HG02678 (cell line): ENCODE data around the gene STUM.

ENCODE experiments used
- ATAC-seq: cut with Tn5 transposase; IDR thresholded peaks from one replicate; pipeline ENCODE4 v1.9.1; 2021; ENCODE audit warnings: mild to moderate bottlenecking, moderate library complexity; ENCODE audit not compliant: unreplicated experiment

The STUM gene

DNA sequence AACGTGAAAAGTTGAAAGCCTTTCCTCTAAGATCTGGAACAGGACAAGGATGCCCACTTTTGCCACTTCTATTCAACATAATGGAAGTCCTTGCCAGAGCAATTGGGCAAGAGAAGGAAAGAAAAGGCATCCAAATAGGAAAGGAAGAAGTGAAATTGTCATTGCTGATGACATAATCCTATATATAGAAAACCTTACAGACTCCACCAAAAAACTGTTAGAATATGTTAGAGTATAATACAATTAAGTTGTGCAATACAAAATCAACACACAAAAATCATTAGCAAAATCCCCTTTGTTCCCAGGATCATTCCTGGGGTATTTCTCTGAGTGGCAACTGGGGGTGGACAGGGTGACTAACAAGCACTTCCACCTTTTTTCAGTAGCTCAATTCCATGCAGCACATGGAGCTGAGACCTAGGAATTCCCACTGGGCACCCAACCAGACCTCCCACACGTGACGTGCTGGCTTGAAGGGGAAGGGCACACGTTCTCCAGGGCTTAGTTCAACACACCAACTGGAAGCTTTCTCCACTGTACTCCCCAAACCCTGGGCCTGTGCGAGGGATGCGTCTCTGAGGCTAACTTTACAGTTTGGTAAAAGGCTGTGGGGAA lies 9.6 kb downstream of the STUM start:
- ATAC-seq, result no peak

GRCh38 chr1:226560243-226560642 lies 11.7 kb downstream of the STUM start:
- ATAC-seq, result no peak

DNA sequence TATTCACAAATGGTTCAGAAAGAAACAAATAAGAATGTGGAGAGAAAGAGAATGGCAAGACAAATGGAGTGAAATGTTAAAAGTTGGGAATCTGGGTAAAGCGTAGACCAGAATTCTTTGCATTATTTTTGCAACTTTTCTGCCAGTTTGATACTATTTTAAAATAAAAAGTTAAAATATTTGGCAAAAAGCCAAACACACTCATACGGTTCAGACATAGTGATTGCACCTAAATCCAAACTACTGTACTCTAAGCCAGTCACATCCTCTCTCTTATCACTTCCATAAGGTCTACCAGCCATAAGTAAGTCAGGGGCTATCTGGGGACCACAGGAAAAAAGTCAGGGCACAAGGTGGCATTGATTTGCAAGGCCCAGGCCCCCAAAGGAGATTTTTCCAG lies 14.4 kb downstream of the STUM start:
- no peak for ATAC-seq

DNA sequence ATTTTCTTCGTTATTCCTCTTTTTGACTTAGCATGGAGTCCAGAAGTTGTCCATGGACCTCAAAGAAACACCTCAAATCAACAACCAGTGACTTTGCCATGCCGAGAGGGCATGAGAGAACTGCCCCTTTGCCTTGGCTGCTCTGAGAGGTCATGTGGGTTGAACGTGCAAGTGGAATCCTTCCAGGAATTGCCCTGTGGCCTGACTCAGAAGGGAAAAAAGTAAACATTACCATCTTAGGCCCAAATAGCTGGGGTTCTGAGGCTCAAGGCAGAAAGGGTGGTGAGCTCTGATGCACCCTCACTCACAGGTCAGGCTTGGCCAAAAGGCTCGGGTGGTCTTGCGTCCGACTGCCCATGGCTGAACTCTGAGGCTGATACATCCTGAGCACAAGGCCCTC lies 15.1 kb downstream of the STUM start:
- no peak for ATAC-seq

GRCh38 chr1:226565476-226565875 lies 16.9 kb downstream of the STUM start:
- no peak for ATAC-seq

- no peak for ATAC-seq
Observed at GRCh38 chr1:226566234-226566633, 17.7 kb downstream of the STUM start.

- ATAC-seq, result no peak
Observed at GRCh38 chr1:226566760-226567159, 18.2 kb downstream of the STUM start.

DNA sequence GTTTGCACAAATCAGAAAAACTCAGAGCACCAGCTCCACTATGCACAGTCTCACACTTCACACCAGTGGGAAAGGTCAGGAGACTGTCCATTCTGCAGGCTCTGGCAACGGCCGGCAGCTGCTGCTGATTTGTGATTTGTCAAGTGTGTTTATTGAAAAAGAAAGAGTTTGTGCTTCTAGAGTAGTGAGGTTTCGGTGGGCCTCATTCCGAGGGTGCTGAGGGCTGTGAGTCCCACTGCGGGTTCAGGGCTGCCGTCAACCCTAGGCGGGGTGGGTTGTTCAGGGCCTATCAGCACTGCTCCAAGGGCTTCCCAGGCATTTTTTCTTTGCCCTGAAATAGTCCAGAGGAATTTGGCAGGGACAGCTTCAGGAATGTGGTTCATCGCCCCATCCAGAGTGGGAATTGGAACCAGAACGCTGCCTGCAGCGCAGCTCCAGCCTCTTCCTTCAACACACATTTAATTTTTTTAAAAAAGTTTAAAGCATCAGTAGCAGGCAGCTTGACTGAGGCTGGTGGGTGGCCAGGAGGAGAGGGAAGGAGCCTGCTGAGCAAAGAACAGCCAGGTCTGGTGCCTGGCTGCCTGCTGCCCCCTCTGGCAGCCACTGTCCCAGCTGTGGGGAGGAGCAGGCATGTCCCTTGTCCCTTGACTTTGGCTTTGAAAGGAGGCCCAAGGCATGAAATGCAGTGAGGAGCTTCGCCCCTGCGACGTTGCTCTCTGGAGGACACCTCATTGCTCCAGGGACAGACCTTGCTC lies 19.7 kb downstream of the STUM start:
- ATAC-seq, result no peak

- ATAC-seq, result no peak
Observed at GRCh38 chr1:226568975-226569741, 20.6 kb downstream of the STUM start.

DNA sequence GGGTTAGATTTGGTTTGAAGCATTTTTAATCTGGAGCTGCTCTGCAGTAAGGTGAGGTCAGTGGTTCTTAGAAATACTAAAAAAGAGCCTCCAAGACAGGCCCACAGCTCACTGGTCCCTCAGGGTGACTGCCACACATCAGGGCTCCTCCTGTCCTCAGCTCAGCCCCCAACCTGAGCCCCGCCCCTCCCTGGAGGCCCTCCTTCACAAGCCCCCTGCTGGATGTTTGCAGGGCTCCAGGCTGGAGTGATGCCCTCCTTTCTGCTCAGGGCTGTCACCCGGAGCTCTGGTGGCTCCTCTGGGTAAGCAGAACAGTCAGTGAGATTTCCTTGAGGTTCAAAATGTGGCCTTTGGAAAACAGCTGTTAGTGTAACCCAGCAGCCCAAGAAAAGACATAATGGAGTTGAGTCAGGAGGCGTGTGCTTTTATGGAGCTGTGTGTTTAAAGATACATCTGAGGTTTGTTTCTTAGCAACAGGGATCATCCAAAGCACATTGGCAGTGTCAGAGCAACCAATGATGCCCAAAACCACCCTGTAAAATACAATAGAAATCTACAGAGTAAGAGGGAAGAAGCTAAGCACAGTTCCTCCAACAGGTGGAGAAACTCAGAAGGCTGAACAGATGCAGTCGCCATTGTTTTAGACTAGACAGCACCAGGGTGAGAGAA lies 21.4 kb downstream of the STUM start:
- ATAC-seq, result no peak

DNA sequence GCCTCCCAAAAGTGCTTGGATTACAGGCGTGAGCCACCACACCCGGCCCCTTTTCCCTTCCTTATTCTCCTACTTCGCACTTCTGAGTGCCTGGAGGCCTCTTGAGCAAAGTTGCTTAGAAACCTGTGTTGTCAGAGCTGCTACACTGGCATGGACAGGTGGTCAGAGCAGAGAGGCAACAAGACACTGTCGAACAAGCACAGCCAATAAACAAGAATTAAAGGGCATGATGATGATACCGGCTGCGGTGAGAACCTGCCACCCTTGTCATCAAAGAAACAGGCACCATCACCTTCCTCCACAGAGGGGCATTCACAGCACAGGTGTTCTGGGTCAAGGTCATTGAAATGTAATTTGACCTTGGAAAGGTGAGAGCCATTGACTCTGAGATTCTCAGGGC lies 23.3 kb downstream of the STUM start:
- no peak for ATAC-seq

DNA sequence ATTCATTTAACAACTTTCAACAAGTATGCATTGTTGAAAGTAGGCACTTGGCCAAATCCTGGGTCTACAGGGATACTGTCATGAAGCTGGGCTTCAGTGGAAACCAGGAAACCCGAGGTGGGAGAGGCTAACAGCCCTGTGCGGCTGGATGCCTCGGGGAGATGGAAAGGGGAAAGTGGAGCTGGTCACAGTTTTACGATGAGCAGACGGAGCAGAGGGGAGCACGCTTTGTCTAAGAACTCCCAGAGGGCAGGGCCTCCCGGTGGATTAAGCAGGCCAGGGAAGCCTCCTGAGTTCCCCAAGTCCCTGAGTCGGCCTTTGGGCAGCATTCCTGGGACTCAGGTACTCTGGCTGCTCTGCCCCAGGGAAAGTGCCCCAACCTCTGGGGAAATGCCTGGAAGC lies 23.8 kb downstream of the STUM start:
- ATAC-seq, result no peak

GRCh38 chr1:226574044-226574443 lies 25.5 kb downstream of the STUM start:
- no peak for ATAC-seq

DNA sequence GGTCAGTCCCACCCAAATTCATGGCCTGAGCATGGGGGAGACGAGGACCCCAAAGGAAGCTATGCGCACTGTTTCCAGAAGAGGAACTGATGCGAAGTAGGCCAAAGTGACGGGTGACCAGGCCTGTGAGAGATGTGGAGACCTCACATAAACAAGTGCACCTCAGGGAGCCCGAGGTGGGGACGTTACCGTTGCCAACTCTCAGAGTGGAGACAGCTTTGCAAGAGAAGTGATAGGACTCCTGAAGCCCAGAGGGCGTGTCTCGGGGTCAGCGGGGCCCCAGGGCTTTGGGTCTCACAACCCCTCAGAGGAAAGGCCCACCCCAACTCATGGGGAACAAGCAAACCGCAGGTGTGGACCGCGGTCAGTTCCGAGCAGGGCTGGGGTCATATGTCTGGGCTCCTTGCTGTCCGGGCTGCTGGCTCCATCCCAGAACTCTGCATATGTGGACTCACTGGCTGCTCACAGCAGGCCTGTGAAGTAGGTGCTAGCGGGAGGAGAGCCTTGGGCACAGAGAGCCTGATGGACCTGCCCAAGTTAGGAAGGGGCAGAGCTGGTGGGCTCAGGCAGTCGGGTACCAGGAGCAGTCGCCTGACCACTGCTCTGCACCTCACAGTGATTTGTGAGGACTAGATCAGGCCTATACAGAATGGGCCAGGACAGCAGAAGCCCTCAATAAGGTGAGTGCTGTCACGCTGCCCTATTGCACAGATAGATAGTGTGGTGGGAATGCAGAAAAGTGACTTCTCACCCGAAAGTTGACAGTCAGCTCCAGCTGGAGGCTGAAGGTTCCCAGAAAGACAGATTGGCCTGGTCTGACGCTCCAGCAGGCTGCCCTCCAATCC lies 26.2 kb downstream of the STUM start:
- no peak for ATAC-seq

- ATAC-seq, result no peak
Observed at GRCh38 chr1:226575436-226575720, 26.8 kb downstream of the STUM start.

DNA sequence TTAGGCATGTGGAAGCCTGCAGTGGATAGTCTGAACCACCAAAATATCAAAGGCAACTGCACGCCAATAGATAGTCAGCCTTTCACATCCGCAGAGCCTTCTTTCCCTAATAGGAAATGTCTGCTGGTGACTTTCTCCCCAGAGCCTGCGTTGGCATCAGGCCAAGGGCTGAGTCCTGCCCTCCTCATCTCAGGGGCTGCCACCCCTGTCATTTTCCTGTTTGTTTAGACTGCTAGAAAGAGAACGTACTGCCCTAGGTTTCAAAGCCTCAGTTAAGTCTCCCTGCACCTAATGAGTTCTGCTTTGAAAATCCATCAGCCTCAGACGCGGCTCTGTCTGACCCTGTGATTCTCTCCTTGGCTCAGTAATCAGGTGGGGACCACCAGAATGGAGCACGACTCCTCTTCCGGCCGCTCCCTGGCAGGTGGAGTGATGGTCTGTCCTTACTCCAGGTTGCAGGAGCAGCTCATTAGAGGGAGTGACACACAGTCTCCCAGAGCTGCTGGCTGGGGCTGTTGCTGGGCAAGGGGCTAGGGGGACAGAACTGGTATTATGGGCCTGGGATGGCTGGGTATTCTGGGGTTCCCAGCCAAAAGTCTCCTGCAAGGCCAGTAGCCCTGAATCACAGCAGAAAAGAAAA lies 27.3 kb downstream of the STUM start:
- ATAC-seq, result no peak

GRCh38 chr1:226576601-226577000 lies 28.0 kb downstream of the STUM start:
- no peak for ATAC-seq

DNA sequence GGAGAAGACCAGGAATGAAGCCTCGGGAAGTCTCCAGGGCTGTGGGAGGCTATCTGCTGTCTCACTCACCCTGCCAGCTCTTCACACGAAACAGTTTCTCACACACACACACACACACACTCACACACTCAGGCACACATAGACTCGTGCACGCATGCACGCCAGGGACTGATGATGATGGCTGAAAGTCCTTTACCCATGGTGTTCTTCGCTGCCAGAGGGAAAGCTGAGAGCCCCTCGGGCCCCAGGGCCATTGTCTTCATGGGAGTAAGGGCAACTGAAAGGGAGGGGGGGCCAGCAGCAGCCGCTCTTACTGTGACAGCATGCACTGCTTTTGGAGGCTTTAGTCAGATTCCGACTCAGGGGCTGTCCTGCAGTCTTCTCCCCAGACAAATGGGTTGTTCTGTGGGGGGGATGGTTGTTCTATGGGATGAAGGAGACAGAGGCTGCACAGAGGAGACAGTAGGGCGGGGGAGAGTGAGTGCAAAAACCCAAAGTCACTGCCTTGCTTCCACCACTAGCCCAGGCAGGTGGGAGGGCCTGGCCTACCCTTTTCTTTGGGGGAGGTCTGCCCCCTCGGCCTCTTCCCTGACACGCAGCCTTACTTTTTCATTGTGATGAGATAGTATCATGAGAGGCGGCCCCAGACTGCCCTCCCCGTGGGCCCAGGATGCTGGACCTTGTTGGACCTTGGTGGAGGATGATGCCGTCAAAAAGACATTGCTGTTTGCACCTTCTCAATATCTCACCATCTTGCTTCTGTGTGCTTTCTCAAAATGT lies 29.0 kb downstream of the STUM start:
- ATAC-seq, result no peak

DNA sequence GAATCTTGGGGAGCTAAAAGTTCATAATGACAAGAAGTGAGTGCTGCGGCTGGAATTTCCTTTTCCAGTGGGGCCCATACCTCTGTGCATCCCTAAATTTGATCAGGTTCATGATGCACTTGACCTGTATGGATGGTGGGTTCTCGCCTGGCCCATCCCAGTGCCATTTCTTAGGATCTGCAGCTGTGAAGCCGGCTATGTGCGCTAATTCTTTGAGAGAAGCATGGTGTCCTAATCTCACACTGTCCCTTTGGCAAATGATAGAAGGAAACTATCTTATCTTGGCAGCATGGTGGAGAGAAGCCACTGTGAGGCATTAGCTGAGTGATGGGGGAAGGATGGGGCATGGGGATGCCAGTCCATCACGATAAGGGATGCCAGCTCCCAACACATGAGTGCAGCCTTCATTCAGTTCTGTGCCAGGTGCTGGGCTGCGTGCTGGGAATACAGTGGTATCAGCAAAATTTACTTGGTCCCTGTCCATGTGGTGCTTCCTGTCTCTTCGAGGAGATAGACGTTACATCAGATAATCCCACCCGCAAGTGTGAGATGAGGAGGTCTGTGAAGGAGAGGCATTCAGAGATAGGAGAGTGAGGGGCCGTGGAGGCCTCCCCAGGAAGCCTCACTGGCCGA lies 30.5 kb downstream of the STUM start:
- no peak for ATAC-seq
